Fibroblast of skin of left biceps (primary cell): Measurements from ENCODE around the gene DSP.

Source experiments
- DNase-seq, 2 experiments: peaks; one replicate each; pipeline ENCODE4 v3.0.0-alpha.2; 2013; ENCODE audit warnings: low read depth in 2 of 2

The DSP gene

DNA sequence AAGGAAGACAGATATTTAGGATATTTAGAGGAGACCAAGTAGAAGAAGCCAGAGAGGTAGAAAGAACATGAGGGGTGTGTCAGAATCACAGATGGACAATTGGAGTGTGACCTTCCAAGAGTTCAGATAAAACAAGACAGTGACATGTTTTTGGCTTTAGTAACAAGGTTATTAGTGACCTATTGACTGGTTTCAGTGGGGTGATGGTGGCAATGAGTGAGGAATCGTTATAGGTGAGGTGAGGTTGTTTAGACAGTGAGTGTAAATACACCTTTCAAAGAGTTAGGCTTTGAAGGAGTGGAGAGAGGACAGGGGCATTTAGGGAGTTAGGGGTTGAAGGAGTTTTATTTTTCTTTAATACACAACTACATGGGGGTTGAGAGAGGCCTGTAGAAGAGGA is 51.8 kb downstream of the DSP start:
- DNase-seq = no peak

GRCh38 chr6:7594579-7595125 is 53.2 kb downstream of the DSP start:
- DNase-seq = no peak

DNA sequence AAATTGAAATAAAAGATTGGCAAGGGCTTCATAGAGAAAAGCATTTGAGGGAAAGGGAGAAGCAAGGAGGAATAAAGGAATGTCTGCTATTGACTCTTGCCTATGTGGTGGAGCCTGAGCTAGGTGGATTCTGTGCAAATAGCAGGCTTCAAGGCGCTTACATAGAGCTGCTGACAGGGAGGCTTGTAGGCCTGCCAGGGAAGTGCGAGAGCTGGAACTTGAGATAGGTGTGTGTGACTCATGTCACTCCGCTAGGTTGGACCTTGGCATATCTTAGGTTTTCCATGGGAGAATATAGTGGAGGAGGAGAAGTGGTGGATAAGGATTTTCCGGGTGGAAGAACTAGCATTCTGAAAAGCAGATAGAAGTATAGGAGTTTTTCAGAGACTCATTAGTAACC is 62.5 kb downstream of the DSP start:
- DNase-seq = no peak

GRCh38 chr6:7604506-7604905 is 63.0 kb downstream of the DSP start:
- DNase-seq = no peak

DNA sequence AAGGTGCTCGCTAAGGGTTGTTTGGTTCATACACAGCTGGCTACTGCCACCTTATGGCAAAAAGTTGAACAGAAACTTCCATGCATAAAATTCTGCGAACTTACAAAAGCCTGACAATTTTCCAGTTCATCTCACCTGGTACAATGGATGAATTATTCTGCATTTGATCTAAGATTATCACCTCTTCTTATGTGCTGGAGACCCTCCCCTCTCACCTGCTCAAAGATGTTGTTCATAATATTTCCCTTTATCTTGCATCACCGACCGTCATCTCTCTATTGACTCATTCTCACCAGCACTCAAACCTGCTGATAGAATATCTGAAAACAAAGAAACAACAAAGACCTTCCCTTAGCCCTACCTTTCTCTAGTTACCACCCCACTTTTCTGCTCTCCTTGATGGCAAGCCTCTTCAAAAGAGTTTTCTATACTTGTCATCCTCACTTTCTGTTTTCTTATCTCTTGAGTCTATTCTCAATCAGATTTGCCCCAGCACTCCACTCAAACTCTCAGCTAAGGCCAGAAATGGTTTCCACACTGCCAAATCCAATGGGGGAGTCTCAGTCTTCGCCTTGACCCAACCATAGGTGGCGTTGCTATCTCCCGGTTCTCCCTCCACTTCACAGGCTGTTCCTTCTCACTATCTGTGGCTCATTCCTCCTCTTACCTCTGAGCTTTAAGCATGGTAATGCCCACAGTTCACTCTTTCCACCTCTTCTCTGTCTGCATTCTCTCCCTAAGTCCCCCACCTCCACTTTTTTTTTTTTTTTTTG is 74.3 kb downstream of the DSP start:
- no peak for DNase-seq

- no peak for DNase-seq
Measured at GRCh38 chr6:7617801-7618764, 76.6 kb downstream of the DSP start.

DNA sequence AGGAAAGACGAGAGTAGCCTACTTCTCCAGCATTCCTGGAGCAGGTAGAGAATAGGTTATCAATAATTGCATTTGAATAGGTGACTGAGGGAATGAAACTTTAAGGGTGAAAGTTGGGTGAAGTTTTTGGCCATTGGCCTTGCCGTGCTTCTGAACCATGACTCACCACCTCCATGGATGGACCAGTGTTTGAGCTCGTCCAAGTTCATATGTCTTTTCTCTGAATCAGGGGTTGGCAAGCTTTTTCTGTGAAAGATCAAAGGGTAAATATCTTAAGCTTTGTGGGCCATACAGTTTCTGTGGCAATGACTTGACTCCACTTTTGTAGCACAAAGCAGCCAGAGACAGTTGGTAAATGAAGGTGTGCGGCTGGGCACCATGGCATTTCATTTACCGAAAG is 80.3 kb downstream of the DSP start:
- DNase-seq = no peak

DNA sequence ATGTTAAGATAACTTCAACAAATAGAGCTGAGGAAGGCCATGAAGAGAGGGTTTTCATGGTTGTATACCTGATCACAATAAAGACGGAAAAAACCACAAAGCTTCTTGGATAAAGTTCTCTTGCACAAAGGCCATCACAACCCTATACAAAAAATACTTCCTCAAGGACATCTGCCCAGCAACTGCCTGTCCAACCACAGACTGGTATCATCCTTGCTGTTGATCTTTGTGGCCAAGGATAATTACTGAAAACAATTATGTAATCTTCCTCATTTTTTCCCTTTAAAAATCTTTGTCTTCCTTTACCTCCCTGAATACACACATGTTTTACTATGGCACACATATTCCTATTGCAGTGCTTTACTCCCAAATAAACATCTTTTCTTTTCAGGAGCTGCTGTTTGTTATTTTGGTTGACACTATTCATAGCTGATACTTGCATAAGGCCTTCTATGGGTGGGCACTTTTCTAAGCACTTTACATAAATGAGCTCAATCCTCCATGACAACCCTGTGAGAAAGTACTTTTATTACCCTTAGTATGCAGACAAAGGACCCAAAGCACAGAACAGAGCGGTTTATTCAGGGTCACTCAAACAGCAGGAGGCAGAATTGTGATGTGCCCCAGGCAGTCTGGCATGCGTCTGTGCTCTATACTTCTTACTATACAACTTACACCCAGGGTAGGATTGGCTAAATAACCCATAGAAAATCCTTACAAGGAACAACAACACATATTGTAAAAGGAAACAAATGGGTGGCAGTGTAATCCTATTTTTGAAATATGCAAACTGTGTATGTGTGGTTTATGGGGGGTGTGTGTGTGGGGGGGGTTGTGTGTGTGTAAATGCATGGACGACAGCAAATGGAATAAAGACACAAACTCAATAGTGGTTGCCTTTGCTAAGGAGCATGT is 83.6 kb downstream of the DSP start:
- DNase-seq = no peak

- DNase-seq = no peak
Measured at GRCh38 chr6:7628479-7628878, 87.0 kb downstream of the DSP start.

DNA sequence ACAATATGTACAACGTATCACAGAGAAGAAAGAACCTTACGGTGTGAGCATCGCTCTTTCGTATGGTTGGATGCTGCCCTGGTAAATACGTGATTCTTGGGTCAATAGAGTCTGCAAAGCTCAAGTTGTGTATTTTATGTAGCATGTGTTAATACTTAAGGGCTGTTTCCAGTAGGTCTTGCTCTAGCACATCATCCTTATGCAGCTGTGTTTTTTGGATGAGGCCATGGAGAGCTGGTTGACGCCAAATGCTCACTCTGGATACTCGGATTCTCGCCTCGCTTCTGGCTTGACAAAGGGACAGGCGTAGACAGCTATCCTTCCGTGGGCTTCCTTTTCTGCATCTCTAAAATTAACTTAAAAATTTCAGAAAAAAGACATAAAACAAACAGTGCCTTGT is 87.4 kb downstream of the DSP start:
- DNase-seq = no peak

GRCh38 chr6:7629321-7629720 is 87.8 kb downstream of the DSP start:
- no peak for DNase-seq

DNA sequence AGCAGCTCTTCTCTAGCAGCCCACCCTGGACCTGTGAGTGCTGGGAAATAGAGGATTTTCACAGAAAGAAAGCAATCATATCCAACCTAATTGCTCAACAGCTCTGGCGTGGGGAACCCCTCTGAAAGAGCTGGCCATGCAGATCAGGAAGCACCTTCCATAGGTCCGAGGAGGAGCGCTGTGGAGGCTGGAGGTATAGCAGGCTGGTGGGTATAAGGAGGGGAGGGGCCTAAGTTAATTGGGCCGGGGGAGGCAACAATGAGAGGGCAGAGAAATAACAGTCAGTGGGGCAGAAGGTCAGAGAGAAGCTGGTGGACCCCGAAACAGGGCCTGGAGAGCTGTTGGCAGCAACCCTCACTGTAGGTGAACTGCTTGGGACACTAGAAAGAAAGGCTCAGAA is 89.3 kb downstream of the DSP start:
- no peak for DNase-seq

- DNase-seq = no peak
Measured at GRCh38 chr6:7631466-7631865, 90.0 kb downstream of the DSP start.

DNA sequence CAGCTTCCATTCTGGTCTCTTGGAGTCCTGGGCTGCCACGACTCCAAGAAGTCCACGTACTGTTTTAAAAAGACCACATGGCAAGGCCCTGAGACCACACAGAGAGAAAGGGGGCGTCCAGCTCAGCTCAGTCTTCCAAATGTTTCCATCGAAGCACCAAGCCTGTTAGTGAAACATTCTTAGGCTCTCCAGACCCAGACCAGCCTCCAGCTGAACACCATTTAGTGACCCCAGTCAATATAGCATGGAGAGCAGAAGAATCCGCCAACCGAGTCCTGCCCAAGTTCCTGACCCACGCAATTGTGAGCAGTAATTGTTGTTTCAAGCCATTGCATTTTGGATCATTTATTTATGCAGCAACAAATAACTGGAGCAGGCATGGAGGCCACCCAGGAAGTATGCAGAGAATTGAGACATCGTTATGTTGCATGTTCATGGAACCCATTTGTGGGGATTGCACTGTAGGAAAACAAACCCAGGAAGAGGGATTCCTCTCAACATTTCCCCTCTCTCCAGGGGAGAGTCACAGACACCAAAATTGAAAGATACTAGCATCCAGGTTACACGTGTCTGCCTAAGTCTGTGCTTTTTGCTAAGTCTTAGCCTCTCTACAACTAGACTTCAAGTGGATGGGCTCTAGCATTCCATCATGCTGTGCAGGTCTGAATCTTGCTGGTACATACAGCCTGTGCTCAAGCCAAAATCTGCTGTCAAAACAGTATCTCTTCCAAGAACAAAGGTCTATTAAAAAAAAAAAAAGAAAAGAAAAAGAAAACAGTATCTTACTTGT is 91.2 kb downstream of the DSP start:
- DNase-seq = no peak

DNA sequence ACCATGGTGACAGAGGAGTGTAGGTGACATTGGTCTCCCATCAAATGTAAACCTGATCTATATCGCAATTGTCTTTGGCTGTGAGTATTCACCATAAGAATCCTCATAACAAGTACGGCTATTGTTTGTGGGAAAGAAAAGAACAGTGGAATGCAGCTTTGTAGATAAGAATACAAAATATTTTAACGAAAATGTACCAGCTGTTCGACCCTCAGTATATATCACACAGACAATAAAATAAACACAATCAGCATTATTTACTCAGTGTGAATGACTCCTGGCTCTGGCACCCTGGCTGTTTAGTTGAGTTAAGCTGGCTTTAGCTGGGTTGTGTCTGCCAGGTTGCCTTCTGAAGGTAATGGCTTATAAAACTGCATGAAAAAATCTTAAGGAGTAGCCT is 91.9 kb downstream of the DSP start:
- no peak for DNase-seq

- DNase-seq = no peak
Measured at GRCh38 chr6:7636151-7636550, 94.7 kb downstream of the DSP start.
